Adrenal gland (tissue), 19 donors: ENCODE results near the gene ASIC5. TPM values are rescaled to one million over a fixed set of nuclear protein-coding genes. Genes with fewer than 3 reads are reported as not detected.

Experiments used
- DNase-seq, 7 donors: peaks; one replicate each; pipeline ENCODE4 v3.0.0-alpha.2; 2019 to 2020
- H3K27ac ChIP-seq, 5 donors: fragments of 200-600 bp; sonication (generic) in 4 of 5; 1 replicate in 3 of 5; 2 replicates in 2 of 5; pipeline versions ENCODE4 v1.5.1 to v1.8.0; 2016 to 2020; ENCODE audit warnings: mild to moderate bottlenecking in 1 of 5
- H3K27me3 ChIP-seq: fragments of 200-600 bp; 2 replicates; pipeline ENCODE4 v1.8.0; 2021
- H3K36me3 ChIP-seq, 2 donors: fragments of 200-600 bp; replicated peaks in 1 of 2; 1 replicate in 1 of 2; 2 replicates in 1 of 2; pipeline versions ENCODE4 v1.5.1 to v1.8.0; 2018 to 2022
- H3K4me1 ChIP-seq, 2 donors: fragments of 200-600 bp; replicated peaks in 1 of 2; 1 replicate in 1 of 2; 2 replicates in 1 of 2; pipeline versions ENCODE4 v1.5.1 to v1.8.0; 2018 to 2021
- H3K4me3 ChIP-seq, 4 donors: fragments of 200-600 bp; sonication (generic) in 3 of 4; one replicate each; pipeline ENCODE4 v1.5.1; 2016 to 2018
- H3K9me3 ChIP-seq, 3 donors: fragments of 200-600 bp; sonication (generic) in 1 of 3; replicated peaks in 1 of 3; 1 replicate in 2 of 3; 2 replicates in 1 of 3; pipeline versions ENCODE4 v1.5.1 to v1.8.0; 2016 to 2021
- CTCF ChIP-seq, 6 experiments: fragments of 450-650 bp in 4 of 6; fragments of 200-600 bp in 2 of 6; sonication (generic) in 1 of 6; IDR thresholded peaks; 1 replicate in 5 of 6; 2 replicates in 1 of 6; pipeline versions ENCODE4 v1.5.1 to v1.8.0; 2016 to 2021; ENCODE audit warnings: antibody characterized with exemption in 6 of 6, mild to moderate bottlenecking in 2 of 6, moderate library complexity in 1 of 6
- POLR2A ChIP-seq, 2 donors: fragments of 450-650 bp; IDR thresholded peaks; one replicate each; pipeline ENCODE4 v1.6.1; 2017; ENCODE audit warnings: antibody characterized with exemption in 2 of 2, mild to moderate bottlenecking in 2 of 2, moderate library complexity in 1 of 2
- WGBS, 4 donors: extraction: QIAGEN DNeasy Blood & Tissue Kit in 2 of 4; methylation state at CpG; one replicate each; pipeline versions ENCODE4 v1.1.5 to v1.1.7; 2013 to 2017; 5-methylcytosine and 5-hydroxymethylcytosine counted together
- intact Hi-C, 2 donors: fragments of 100-400 bp; cut with DNase I; formaldehyde crosslinking; loops; one replicate each; pipeline versions ENCODE4 v1.14.1 to v1.15.0; 2022 to 2023
- long read RNA-seq, 10 donors: library from polyadenylated mRNA in 3 of 10; unstranded in 2 of 10; stranded (forward) in 1 of 10; transcript quantifications; one replicate each; pipeline ENCODE4 v2.0.0 and lab custom pipeline, GENCODE V29; 2021 to 2026
- polyA plus RNA-seq, 3 donors: library from polyadenylated mRNA; stranded (reverse); fragments of 200-250 nt in 2 of 3; fragments of 350-450 nt in 1 of 3; fragmentation: Illumina TruSeq in 1 of 3; extraction: RNeasy Lipid Tissue Mini Kit (QIAGEN cat#74804) in 1 of 3; gene quantifications; one replicate each; pipeline ENCODE4 v1.2.3, GENCODE V29; 2013 to 2014
- total RNA-seq, 9 donors: library from RNA; depleted of rRNA in 4 of 9; stranded (reverse); fragments of >200 nt in 4 of 9; fragments of 120-200 nt in 1 of 9; fragmentation: NEBNext Ultra II Directional in 1 of 9; extraction: Animal tissue kit (Norgen Biotek cat#: 25700) in 1 of 9; gene quantifications; one replicate each; pipeline versions ENCODE4 v1.1.0 to v1.2.4, GENCODE V29; 2013 to 2023
- donor health status: healthy with polysubstance abuse.
- donor health status: Bipolar disorder and iron deficiency.
- donor health status: DM: yes; HTN: yes; CAD: no.
- donor health status: DM: no; HTN: no; CAD: no.
- donor health status: DM: no; HTN: no; CAD: no.
- donor health status: DM: yes; HTN: yes; CAD: no.

ASIC5 gene, protein sequence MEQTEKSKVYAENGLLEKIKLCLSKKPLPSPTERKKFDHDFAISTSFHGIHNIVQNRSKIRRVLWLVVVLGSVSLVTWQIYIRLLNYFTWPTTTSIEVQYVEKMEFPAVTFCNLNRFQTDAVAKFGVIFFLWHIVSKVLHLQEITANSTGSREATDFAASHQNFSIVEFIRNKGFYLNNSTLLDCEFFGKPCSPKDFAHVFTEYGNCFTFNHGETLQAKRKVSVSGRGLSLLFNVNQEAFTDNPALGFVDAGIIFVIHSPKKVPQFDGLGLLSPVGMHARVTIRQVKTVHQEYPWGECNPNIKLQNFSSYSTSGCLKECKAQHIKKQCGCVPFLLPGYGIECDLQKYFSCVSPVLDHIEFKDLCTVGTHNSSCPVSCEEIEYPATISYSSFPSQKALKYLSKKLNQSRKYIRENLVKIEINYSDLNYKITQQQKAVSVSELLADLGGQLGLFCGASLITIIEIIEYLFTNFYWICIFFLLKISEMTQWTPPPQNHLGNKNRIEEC
- not detected for total RNA-seq
- polyA plus RNA-seq, result not detected
- long read RNA-seq, donor 1, result 0 reads
- long read RNA-seq, donor 2, result 0 reads
- long read RNA-seq, donor 3, result 0 reads
- long read RNA-seq, donor 4, result 0 reads
- long read RNA-seq, donor 5, result 0 reads
- long read RNA-seq, donor 6, result 0 reads
- long read RNA-seq, donor 7, result 0 reads
- long read RNA-seq, donor 8, result 0 reads
- long read RNA-seq, donor 9, result 0 reads
- long read RNA-seq, donor 10, result 0 reads

DNA sequence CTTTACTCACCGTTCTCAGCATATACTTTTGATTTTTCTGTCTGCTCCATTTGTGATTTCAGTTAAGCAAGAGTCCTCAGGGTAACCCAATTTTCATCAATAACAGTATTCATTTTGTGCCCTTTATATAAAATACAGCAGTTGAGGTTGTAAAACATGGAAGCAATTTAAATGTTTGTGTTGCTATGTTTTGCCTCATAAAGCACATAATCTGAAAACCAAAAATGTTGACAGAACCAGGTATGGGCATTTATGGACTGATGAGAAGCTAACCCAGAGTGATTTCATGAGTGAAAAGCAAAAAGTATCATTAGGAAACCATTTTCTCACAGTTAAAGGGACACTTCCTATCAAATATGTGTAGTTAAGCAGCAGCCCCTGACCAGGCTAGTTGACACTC lies at the start of gene ASIC5:
Gene ASIC5 (minus strand): TSS at position 101 of the 400 bp plus-strand sequence. CDS start 51 bp downstream, at position 50.
- intact Hi-C loops, result no loop called here
- Histone ChIP-seq H3K27me3 (no peaks in the 10 kb centered on the region), H3K4me3 (no peak within 1 kb of the TSS), H3K9me3 (no peaks in the 10 kb centered on the region), H3K4me1 (no peaks in the 10 kb centered on the region), H3K36me3 (no peaks in the 10 kb centered on the region), H3K27ac (no peak within 1 kb of the TSS)
- no peak for DNase-seq
- TF ChIP-seq CTCF (IDR thresholded peaks at IDR 0.05), result no peak
- no peak for TF ChIP-seq POLR2A (IDR thresholded peaks at IDR 0.05)
- 0% methylated on average over 1 of the region's 1 CpG for WGBS, 4 donors

GRCh38 chr4:155914782-155915181 lies 48.7 kb upstream of the ASIC5 start:
- no peak overlapping the region for H3K4me3 ChIP-seq
- WGBS, 4 donors, result 51 to 54% (median 52%) methylated on average over 5 of the region's 5 CpGs
- H3K9me3 ChIP-seq, result no peaks in the 10 kb centered on the region
- no peak overlapping the region for H3K27ac ChIP-seq
- DNase-seq, result no peak
- no peaks in the 10 kb centered on the region for H3K27me3 ChIP-seq
- no peak for TF ChIP-seq POLR2A (IDR thresholded peaks at IDR 0.05)
- no peak for TF ChIP-seq CTCF (IDR thresholded peaks at IDR 0.05)
- H3K36me3 ChIP-seq, result no peaks in the 10 kb centered on the region
- intact Hi-C loops, result no loop called here
- no peaks in the 10 kb centered on the region for H3K4me1 ChIP-seq

DNA sequence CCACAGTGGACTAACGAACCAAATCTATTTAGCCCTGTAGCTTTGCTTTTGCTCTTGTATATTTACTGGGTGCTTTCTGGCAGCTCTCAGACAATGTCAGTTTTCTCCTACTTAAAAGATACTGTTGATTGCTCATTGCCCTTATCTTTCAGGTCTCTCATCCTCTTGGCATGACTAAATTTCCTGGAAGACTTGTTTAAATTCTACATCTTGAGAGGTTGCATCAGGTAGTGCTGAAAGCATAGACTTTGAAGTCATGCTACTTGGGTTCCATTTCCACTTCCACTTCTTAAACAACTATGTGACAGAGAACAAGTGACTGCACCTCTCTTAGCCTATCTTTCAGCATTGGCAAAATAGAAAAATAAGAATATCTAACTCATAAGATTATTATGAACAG lies 45.8 kb upstream of the ASIC5 start:
- H3K9me3 ChIP-seq, result no peaks in the 10 kb centered on the region
- H3K36me3 ChIP-seq, result no peaks in the 10 kb centered on the region
- WGBS, 4 donors, result 81 to 93% (median 86%) methylated on average over 1 of the region's 1 CpG
- H3K4me3 ChIP-seq, result no peak overlapping the region
- H3K4me1 ChIP-seq, result no peaks in the 10 kb centered on the region
- no peak for TF ChIP-seq CTCF (IDR thresholded peaks at IDR 0.05)
- TF ChIP-seq POLR2A (IDR thresholded peaks at IDR 0.05), result no peak
- H3K27me3 ChIP-seq, result no peaks in the 10 kb centered on the region
- H3K27ac ChIP-seq, result no peak overlapping the region
- DNase-seq, result no peak
- intact Hi-C loops, result no loop called here

- peaks cover 0 to 3% of the 10 kb centered on the region in 2 donors for H3K4me1 ChIP-seq
- 87 to 93% (median 90%) methylated on average over 3 of the region's 3 CpGs for WGBS, 4 donors
- H3K27me3 ChIP-seq, result no peaks in the 10 kb centered on the region
- TF ChIP-seq POLR2A (IDR thresholded peaks at IDR 0.05), result no peak
- no peak for TF ChIP-seq CTCF (IDR thresholded peaks at IDR 0.05)
- no peaks in the 10 kb centered on the region for H3K36me3 ChIP-seq
- no peak overlapping the region for H3K4me3 ChIP-seq
- H3K9me3 ChIP-seq, result no peaks in the 10 kb centered on the region
- no peak for DNase-seq
- H3K27ac ChIP-seq, result no peak overlapping the region
- intact Hi-C loops, result no loop called here
These were observed 43.6 kb upstream of the ASIC5 start for GRCh38 chr4:155909615-155910226.
